Nephron progenitor cell (in vitro differentiated cells): ENCODE data around the gene GALNT14.
"Not testable (repeated sequence)": the region's sequence is repeated elsewhere in the genome, so short reads cannot be mapped to it uniquely, and the experiment has no call there.

Source experiments
- DNase-seq: peaks from one replicate; pipeline ENCODE4 v3.0.0; 2021
- H3K27ac Mint-ChIP-seq: 2 replicates; pipeline ENCODE4 v1.8.0; 2021; ENCODE audit warnings: mild to moderate bottlenecking, moderate library complexity, mixed read lengths
- H3K27me3 Mint-ChIP-seq: 2 replicates; pipeline ENCODE4 v1.8.0; 2021; ENCODE audit warnings: mild to moderate bottlenecking, low read depth, mixed read lengths; ENCODE audit not compliant: poor library complexity
- H3K36me3 Mint-ChIP-seq: 2 replicates; pipeline ENCODE4 v1.8.0; 2021; ENCODE audit warnings: low read depth, mixed read lengths
- H3K4me1 Mint-ChIP-seq: 2 replicates; pipeline ENCODE4 v1.8.0; 2021; ENCODE audit warnings: mixed read lengths
- H3K4me3 Mint-ChIP-seq: 2 replicates; pipeline ENCODE4 v1.8.0; 2021; ENCODE audit warnings: mild to moderate bottlenecking, moderate library complexity, mixed read lengths
- H3K9me3 Mint-ChIP-seq: 2 replicates; pipeline ENCODE4 v1.8.0; 2021; ENCODE audit warnings: mild to moderate bottlenecking, moderate library complexity, mixed read lengths
- TF ChIP-seq, protein P1 (sequence below): fragments of 200-600 bp; sonication (generic); IDR thresholded peaks from 2 replicates; pipeline ENCODE4 v1.5.0; 2021; ENCODE audit warnings: antibody characterized with exemption

Gene GALNT14

DNA sequence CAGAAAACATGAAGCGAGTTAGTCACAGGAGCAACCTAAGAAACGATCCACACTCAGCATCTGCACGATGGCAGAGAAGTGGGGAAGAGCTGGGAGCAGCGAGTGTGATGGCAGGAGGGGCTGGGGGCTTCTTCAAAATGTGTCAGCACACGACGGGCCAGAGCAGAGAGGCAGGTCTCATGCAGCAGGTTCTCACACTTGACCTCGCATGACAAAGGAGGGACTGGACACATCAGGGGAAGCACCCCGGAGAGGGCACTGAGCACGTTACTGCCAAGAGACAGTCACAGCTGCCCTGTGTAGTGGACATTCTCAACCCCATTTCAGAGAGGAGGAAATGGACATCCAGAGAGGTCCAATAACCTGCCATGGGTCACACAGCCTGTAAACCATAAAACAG is 226.9 kb downstream of the GALNT14 start:
- Mint-ChIP-seq H3K4me3 (no peak overlapping the region), H3K4me1 (peaks cover 5% of the 10 kb centered on the region), H3K36me3 (no peaks in the 10 kb centered on the region), H3K9me3 (peaks cover 14% of the 10 kb centered on the region), H3K27ac (no peak overlapping the region), H3K27me3 (peaks cover 6% of the 10 kb centered on the region)
- TF ChIP-seq, protein P1, sequence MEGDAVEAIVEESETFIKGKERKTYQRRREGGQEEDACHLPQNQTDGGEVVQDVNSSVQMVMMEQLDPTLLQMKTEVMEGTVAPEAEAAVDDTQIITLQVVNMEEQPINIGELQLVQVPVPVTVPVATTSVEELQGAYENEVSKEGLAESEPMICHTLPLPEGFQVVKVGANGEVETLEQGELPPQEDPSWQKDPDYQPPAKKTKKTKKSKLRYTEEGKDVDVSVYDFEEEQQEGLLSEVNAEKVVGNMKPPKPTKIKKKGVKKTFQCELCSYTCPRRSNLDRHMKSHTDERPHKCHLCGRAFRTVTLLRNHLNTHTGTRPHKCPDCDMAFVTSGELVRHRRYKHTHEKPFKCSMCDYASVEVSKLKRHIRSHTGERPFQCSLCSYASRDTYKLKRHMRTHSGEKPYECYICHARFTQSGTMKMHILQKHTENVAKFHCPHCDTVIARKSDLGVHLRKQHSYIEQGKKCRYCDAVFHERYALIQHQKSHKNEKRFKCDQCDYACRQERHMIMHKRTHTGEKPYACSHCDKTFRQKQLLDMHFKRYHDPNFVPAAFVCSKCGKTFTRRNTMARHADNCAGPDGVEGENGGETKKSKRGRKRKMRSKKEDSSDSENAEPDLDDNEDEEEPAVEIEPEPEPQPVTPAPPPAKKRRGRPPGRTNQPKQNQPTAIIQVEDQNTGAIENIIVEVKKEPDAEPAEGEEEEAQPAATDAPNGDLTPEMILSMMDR: no peak
- DNase-seq: no peak

DNA sequence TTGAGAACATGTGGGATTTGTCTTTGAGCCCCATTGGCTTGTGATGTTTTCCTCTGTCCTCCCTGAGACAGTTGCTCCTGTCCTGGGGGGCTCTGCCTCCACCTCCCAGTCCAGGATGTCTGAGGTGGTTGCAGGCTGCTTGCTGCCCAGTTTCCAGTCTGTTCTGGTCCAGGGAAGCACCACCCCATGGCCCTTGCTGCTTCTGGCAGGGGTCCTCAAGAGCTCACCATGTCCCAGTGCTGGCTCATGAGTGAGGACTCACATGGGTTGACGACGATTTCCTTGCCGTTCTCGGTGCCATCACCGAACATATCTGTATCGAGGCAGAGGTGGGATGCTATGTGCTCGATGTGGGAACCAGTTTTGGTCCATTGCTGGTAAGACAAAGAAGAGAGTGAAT is 227.6 kb downstream of the GALNT14 start:
- Mint-ChIP-seq H3K36me3 (no peaks in the 10 kb centered on the region), H3K27me3 (peaks cover 6% of the 10 kb centered on the region), H3K27ac (no peak overlapping the region), H3K4me3 (no peak overlapping the region), H3K4me1 (peaks cover 5% of the 10 kb centered on the region), H3K9me3 (peaks cover 14% of the 10 kb centered on the region)
- DNase-seq: no peak
- TF ChIP-seq, protein P1: no peak

DNA sequence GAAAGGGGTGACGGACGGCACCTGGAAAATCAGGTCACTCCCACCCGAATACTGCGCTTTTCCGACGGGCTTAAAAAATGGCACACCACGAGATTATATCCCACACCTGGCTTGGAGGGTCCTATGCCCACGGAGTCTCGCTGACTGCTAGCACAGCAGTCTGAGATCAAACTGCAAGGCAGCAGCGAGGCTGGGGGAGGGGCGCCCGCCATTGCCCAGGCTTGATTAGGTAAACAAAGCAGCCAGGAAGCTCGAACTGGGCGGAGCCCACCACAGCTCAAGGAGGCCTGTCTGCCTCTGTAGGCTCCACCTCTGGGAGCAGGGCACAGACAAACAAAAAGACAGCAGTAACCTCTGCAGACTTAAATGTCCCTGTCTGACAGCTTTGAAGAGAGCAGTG is 233.8 kb downstream of the GALNT14 start:
- not testable (repeated sequence) for H3K4me1 Mint-ChIP-seq, H3K4me3 Mint-ChIP-seq, H3K27ac Mint-ChIP-seq, DNase-seq, H3K36me3 Mint-ChIP-seq, H3K27me3 Mint-ChIP-seq
- H3K9me3 Mint-ChIP-seq: peaks cover 32% of the 10 kb centered on the region

DNA sequence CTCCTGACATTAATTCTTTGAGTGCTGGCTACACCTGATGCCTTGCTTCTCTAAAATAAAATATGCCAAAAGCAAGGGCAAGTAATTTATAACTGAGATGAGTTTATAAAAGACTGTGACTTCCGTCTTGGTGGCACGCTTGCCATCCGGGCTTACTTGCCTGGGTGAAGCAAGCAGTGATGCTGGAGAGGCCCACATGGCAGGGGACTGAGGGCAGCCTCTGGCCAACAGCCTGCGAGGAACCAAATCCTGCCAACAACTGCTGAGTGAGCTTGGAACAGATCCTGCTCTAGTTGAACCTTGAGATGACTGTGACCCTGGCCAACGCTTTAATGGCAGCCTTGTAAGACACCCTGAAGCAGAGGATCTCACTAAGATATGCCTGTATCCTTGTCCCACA is 234.9 kb downstream of the GALNT14 start:
- H3K4me1 Mint-ChIP-seq: no peaks in the 10 kb centered on the region
- peaks cover 33% of the 10 kb centered on the region for H3K9me3 Mint-ChIP-seq
- H3K27me3 Mint-ChIP-seq: peaks cover 12% of the 10 kb centered on the region
- no peak for DNase-seq
- TF ChIP-seq, protein P1: no peak
- no peak overlapping the region for H3K4me3 Mint-ChIP-seq
- peaks cover 6% of the 10 kb centered on the region for H3K36me3 Mint-ChIP-seq
- H3K27ac Mint-ChIP-seq: no peak overlapping the region

DNA sequence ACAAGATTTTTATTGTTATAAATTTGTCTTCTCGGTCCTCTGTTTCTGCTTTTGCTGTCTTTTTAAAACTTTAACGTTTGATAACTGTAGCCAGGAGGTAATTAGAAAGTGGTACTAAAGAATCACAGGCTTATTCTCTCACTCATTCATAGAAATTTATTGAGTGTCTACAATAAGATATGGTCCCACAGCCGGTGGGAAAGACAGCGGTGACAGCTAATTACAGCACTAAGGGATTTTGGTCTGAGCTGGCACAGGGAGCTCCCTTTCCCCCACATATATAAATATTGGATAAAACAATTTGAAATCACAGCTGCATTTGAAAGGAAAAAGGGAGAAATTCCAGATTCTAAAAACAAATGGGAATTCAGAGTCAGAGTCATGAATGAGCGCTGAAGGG is 237.9 kb downstream of the GALNT14 start:
- DNase-seq: no peak
- Mint-ChIP-seq H3K27ac (no peak overlapping the region), H3K36me3 (peaks cover 6% of the 10 kb centered on the region), H3K9me3 (peaks cover 26% of the 10 kb centered on the region), H3K4me3 (no peak overlapping the region), H3K4me1 (no peaks in the 10 kb centered on the region), H3K27me3 (peaks cover 12% of the 10 kb centered on the region)
- TF ChIP-seq, protein P1: no peak

DNA sequence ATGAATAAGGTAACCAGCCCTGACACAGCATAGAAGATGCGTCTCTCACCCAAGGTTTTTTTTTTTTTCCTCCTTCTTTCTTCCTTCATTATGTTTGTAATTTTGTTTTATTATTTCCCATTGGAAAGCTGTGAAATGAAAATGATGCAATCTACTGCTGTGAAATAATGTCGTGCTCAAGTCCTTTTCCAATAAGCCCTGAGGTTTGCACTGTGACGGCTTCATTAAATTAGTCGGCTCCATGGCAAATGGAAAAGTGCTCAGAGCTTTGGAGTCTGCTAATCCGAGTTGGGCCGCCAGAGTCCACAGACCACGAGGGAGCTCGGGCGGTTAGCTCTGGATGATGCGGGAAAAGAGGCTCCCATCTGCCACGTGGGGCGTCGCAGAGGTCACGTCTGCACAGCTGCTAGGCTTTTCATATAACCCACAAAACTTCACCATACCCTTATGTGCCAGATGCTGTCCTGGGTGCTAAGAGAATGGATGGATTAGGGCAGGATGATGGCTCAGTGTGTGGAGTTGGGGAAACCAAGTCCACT is 238.7 kb downstream of the GALNT14 start:
- H3K27me3 Mint-ChIP-seq: peaks cover 17% of the 10 kb centered on the region
- TF ChIP-seq, protein P1: no peak
- H3K36me3 Mint-ChIP-seq: peaks cover 6% of the 10 kb centered on the region
- no peaks in the 10 kb centered on the region for H3K4me1 Mint-ChIP-seq
- H3K9me3 Mint-ChIP-seq: peaks cover 22% of the 10 kb centered on the region
- no peak for DNase-seq
- H3K4me3 Mint-ChIP-seq: no peak overlapping the region
- H3K27ac Mint-ChIP-seq: no peak overlapping the region
